IgD-negative memory B cell (primary cell): ENCODE measurements around the gene METTL16. TPM values are rescaled to one million over a fixed set of nuclear protein-coding genes. Genes with fewer than 3 reads are reported as not detected.

Source experiments
- H3K27ac Mint-ChIP-seq, 3 donors: one replicate each; pipeline ENCODE4 v1.8.0; 2020 to 2022; ENCODE audit warnings: mild to moderate bottlenecking in 3 of 3, mixed read lengths in 3 of 3, moderate library complexity in 1 of 3
- H3K27me3 Mint-ChIP-seq: one replicate; pipeline ENCODE4 v1.8.0; 2021; ENCODE audit warnings: mixed read lengths
- H3K36me3 Mint-ChIP-seq: one replicate; pipeline ENCODE4 v1.8.0; 2020; ENCODE audit warnings: mild to moderate bottlenecking, mixed read lengths
- H3K4me1 Mint-ChIP-seq, 3 donors: one replicate each; pipeline ENCODE4 v1.8.0; 2020 to 2022; ENCODE audit warnings: mixed read lengths in 3 of 3, mild to moderate bottlenecking in 1 of 3
- H3K4me3 Mint-ChIP-seq, 4 donors: one replicate each; pipeline ENCODE4 v1.8.0; 2020 to 2022; ENCODE audit warnings: mild to moderate bottlenecking in 4 of 4, mixed read lengths in 4 of 4, moderate library complexity in 3 of 4
- H3K9me3 Mint-ChIP-seq, 3 donors: one replicate each; pipeline ENCODE4 v1.8.0; 2020 to 2021; ENCODE audit warnings: mixed read lengths in 3 of 3, mild to moderate bottlenecking in 1 of 3
- polyA plus RNA-seq: library from polyadenylated mRNA; unstranded; fragments of 300-500 nt; fragmentation: Illumina TruSeq; gene quantifications from one replicate; pipeline ENCODE4 v1.2.3, GENCODE V29; 2021

METTL16 gene
- polyA plus RNA-seq, 1 donor from 2014 or later, result 29.6 TPM

- H3K4me3 Mint-ChIP-seq, result peak overlapping the region; percentile 84 to 94 (median 88)
- H3K27me3 Mint-ChIP-seq, result no peaks in the 10 kb centered on the region
- peak overlapping the region; percentile 92 to 98 (median 97) for H3K27ac Mint-ChIP-seq
- H3K9me3 Mint-ChIP-seq, result no peaks in the 10 kb centered on the region
- peaks cover 14 to 23% (median 18%) of the 10 kb centered on the region in 3 donors for H3K4me1 Mint-ChIP-seq
- H3K36me3 Mint-ChIP-seq, result no peaks in the 10 kb centered on the region
These were observed 109.1 kb downstream of the METTL16 start for GRCh38 chr17:2402544-2402943.

- Mint-ChIP-seq H3K9me3 (no peaks in the 10 kb centered on the region), H3K4me3 (peak overlapping the region; percentile 94 to 100 (median 98)), H3K27me3 (no peaks in the 10 kb centered on the region), H3K4me1 (peaks cover 14 to 28% (median 21%) of the 10 kb centered on the region in 3 donors), H3K36me3 (no peaks in the 10 kb centered on the region), H3K27ac (peak overlapping the region; percentile 97 to 99 (median 98))
These were observed 110.1 kb downstream of the METTL16 start for GRCh38 chr17:2401426-2402221.

DNA sequence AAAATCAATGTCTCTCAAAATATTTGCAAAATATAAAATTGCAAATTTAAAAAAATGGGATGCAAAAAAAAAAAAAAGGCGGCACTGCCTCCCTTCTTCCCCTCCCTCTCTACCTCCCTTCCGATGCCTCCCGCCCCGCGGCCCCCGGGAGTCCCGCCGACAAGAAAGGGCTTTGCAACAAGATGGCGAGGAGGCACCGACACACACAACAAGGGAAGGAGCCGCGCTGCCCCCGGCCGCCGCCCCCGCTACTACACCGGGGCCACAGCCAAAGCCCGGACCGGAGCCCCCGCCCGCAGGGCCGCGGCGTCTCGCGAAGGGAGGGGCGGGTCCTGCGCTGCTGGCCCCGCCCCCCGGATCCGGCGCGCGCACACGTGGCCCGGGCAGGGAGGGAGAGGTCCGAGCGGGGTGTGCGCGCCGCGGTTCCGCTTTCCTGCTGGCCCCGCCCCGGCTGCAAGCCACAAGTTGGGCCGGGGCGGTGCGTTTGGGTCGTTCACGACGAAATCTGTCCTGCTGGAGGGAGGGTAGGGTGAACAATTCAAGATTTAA is 110.7 kb downstream of the METTL16 start, which contains the start of gene MNT:
Gene MNT (minus strand): TSS at position 184 of the 549 bp plus-strand sequence. CDS start 348 bp downstream, outside the sequence.
- Mint-ChIP-seq H3K27ac (peak within 1 kb of the TSS; percentile 97 to 99 (median 98)), H3K27me3 (no peaks in the 10 kb centered on the region), H3K4me1 (peaks cover 14 to 32% (median 25%) of the 10 kb centered on the region in 3 donors), H3K36me3 (no peaks in the 10 kb centered on the region), H3K9me3 (no peaks in the 10 kb centered on the region), H3K4me3 (peak within 1 kb of the TSS; percentile 94 to 100 (median 98))

DNA sequence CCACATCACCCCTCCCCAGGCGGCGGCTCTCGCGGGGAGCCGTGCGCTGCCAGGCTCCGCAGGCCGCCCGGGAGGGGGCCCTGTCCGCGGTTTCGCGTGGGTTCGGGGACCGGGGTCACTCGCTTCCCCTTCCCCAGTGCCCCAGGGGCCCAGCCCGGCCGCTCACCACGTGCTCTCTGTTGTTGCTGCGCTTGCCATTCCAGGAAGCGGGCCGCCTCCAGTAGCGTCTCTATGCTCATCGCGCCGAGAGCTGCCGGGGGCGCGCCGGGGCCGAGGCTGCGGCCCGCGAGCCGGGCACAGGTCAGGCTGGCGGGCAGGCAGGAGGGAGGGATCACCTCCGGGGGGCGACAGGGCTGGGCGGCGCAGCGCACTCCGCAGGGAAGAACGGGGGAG is 111.2 kb downstream of the METTL16 start:
- Mint-ChIP-seq H3K27ac (peak overlapping the region; percentile 97 to 99 (median 98)), H3K4me1 (peaks cover 14 to 35% (median 25%) of the 10 kb centered on the region in 3 donors), H3K4me3 (peak overlapping the region; percentile 94 to 100 (median 98)), H3K27me3 (no peaks in the 10 kb centered on the region), H3K36me3 (no peaks in the 10 kb centered on the region), H3K9me3 (no peaks in the 10 kb centered on the region)

GRCh38 chr17:2399572-2400473 is 111.9 kb downstream of the METTL16 start:
- Mint-ChIP-seq H3K9me3 (no peaks in the 10 kb centered on the region), H3K27ac (peak overlapping the region; percentile 97 to 99 (median 98)), H3K4me1 (peaks cover 14 to 35% (median 25%) of the 10 kb centered on the region in 3 donors), H3K36me3 (no peaks in the 10 kb centered on the region), H3K4me3 (peak overlapping the region; percentile 94 to 100 (median 98)), H3K27me3 (no peaks in the 10 kb centered on the region)

- Mint-ChIP-seq H3K27ac (peak overlapping the region; percentile 90 to 98 (median 97)), H3K4me3 (peak overlapping the region; percentile 92 to 100 (median 96)), H3K4me1 (peaks cover 17 to 39% (median 25%) of the 10 kb centered on the region in 3 donors), H3K27me3 (no peaks in the 10 kb centered on the region), H3K9me3 (no peaks in the 10 kb centered on the region), H3K36me3 (no peaks in the 10 kb centered on the region)
These were observed 112.8 kb downstream of the METTL16 start for GRCh38 chr17:2398655-2399571.

GRCh38 chr17:2398182-2398581 is 113.5 kb downstream of the METTL16 start:
- Mint-ChIP-seq H3K27ac (peak overlapping the region; percentile 37 to 97 (median 53)), H3K9me3 (no peaks in the 10 kb centered on the region), H3K27me3 (no peaks in the 10 kb centered on the region), H3K4me3 (peak overlapping the region; percentile 48 to 94 (median 84)), H3K4me1 (peaks cover 17 to 39% (median 25%) of the 10 kb centered on the region in 3 donors), H3K36me3 (no peaks in the 10 kb centered on the region)

- Mint-ChIP-seq H3K4me1 (peaks cover 17 to 34% (median 24%) of the 10 kb centered on the region in 3 donors), H3K36me3 (no peaks in the 10 kb centered on the region), H3K9me3 (no peaks in the 10 kb centered on the region), H3K27me3 (no peaks in the 10 kb centered on the region), H3K27ac (peak overlapping the region; percentile 37 to 97 (median 78)), H3K4me3 (peak overlapping the region; percentile 66 to 94 (median 84))
These were observed 114.2 kb downstream of the METTL16 start for GRCh38 chr17:2397247-2398171.

GRCh38 chr17:2396568-2397246 is 115.0 kb downstream of the METTL16 start:
- Mint-ChIP-seq H3K27ac (peak overlapping the region in 2 of 3 donors; percentile 78 to 97), H3K4me1 (peaks cover 24 to 38% (median 27%) of the 10 kb centered on the region in 3 donors), H3K4me3 (peak overlapping the region; percentile 66 to 94 (median 86)), H3K9me3 (no peaks in the 10 kb centered on the region), H3K36me3 (no peaks in the 10 kb centered on the region), H3K27me3 (no peaks in the 10 kb centered on the region)

- H3K4me3 Mint-ChIP-seq, result peak overlapping the region; percentile 66 to 94 (median 78)
- H3K27me3 Mint-ChIP-seq, result no peaks in the 10 kb centered on the region
- H3K4me1 Mint-ChIP-seq, result peaks cover 23 to 42% (median 31%) of the 10 kb centered on the region in 3 donors
- H3K27ac Mint-ChIP-seq, result peak overlapping the region; percentile 5 to 97 (median 46)
- no peaks in the 10 kb centered on the region for H3K9me3 Mint-ChIP-seq
- no peaks in the 10 kb centered on the region for H3K36me3 Mint-ChIP-seq
These were observed 115.5 kb downstream of the METTL16 start for GRCh38 chr17:2396192-2396567.

- Mint-ChIP-seq H3K9me3 (no peaks in the 10 kb centered on the region), H3K4me3 (peak overlapping the region in 3 of 4 donors; percentile 67 to 94 (median 89)), H3K4me1 (peaks cover 23 to 44% (median 31%) of the 10 kb centered on the region in 3 donors), H3K36me3 (no peaks in the 10 kb centered on the region), H3K27ac (peak overlapping the region; percentile 5 to 97 (median 46)), H3K27me3 (no peaks in the 10 kb centered on the region)
These were observed 116.2 kb downstream of the METTL16 start for GRCh38 chr17:2395258-2396181.
